Stomach (tissue), 9 donors: ENCODE results near the gene PFKFB1. TPM values are rescaled to one million over a fixed set of nuclear protein-coding genes. Genes with fewer than 3 reads are reported as not detected.

Experiments used
- DNase-seq, 2 donors: peaks; one replicate each; pipeline versions ENCODE4 v3.0.0 to v3.0.0-alpha.2; 2013 to 2019
- H3K27ac ChIP-seq, 5 donors: fragments of 200-600 bp in 4 of 5; sonication (generic) in 4 of 5; one replicate each; pipeline ENCODE4 v1.5.1; 2013 to 2019; ENCODE audit warnings: mild to moderate bottlenecking in 1 of 5, moderate library complexity in 1 of 5
- H3K27me3 ChIP-seq, 3 donors: fragments of 200-600 bp; sonication (generic); one replicate each; pipeline ENCODE4 v1.5.1; 2017 to 2019; ENCODE audit warnings: mixed run types in 1 of 3
- H3K36me3 ChIP-seq, 4 donors: fragments of 200-600 bp; sonication (generic); 1 replicate in 3 of 4; 2 replicates in 1 of 4; pipeline ENCODE4 v1.5.1; 2016 to 2019
- H3K4me1 ChIP-seq, 4 donors: fragments of 200-600 bp; sonication (generic); one replicate each; pipeline ENCODE4 v1.5.1; 2016 to 2019
- H3K4me3 ChIP-seq, 4 donors: fragments of 200-600 bp; sonication (generic) in 3 of 4; one replicate each; pipeline ENCODE4 v1.5.1; 2016 to 2019; ENCODE audit warnings: mild to moderate bottlenecking in 1 of 4
- H3K9me3 ChIP-seq, 4 donors: fragments of 200-600 bp; sonication (generic); one replicate each; pipeline ENCODE4 v1.5.1; 2016 to 2019
- EP300 ChIP-seq: sonication (generic); formaldehyde crosslinking; IDR thresholded peaks from one replicate; pipeline ENCODE4 v1.6.1; 2017; ENCODE audit warnings: antibody characterized with exemption
- POLR2A ChIP-seq, 4 donors: fragments of 450-650 bp; IDR thresholded peaks; one replicate each; pipeline ENCODE4 v1.6.1; 2016; ENCODE audit warnings: antibody characterized with exemption in 4 of 4, control low read depth in 2 of 4, mild to moderate bottlenecking in 1 of 4, moderate library complexity in 1 of 4
- POLR2AphosphoS5 ChIP-seq, 3 donors: sonication (generic); formaldehyde crosslinking; IDR thresholded peaks; one replicate each; pipeline ENCODE4 v1.6.1; 2016; ENCODE audit warnings: antibody characterized with exemption in 3 of 3
- WGBS, 5 donors: extraction: QIAGEN DNeasy Blood & Tissue Kit in 3 of 5; methylation state at CpG; one replicate each; pipeline versions ENCODE4 v1.1.5 to v1.1.7; 2013 to 2018; 5-methylcytosine and 5-hydroxymethylcytosine counted together
- intact Hi-C: fragments of 100-400 bp; cut with DNase I; formaldehyde crosslinking; loops from one replicate; pipeline ENCODE4 v1.15.1; 2023; ENCODE audit warnings: low total_unique reads
- polyA plus RNA-seq, 3 donors: library from polyadenylated mRNA; stranded (reverse); fragments of 200-250 nt; gene quantifications; one replicate each; pipeline ENCODE4 v1.2.3, GENCODE V29; 2013
- total RNA-seq, 5 donors: library from RNA; depleted of rRNA; stranded (reverse); fragments of >200 nt; gene quantifications; one replicate each; pipeline versions ENCODE4 v1.1.0 to v1.2.3, GENCODE V29; 2014 to 2016
- TF ChIP-seq, protein P1 (sequence below), 7 experiments: fragments of 450-650 bp in 4 of 7; fragments of 200-600 bp in 3 of 7; sonication (generic) in 3 of 7; IDR thresholded peaks; one replicate each; pipeline ENCODE4 v1.5.1; 2016 to 2019; ENCODE audit warnings: antibody characterized with exemption in 7 of 7, control low read depth in 2 of 7, mild to moderate bottlenecking in 1 of 7
- donor health status: healthy with polysubstance abuse.
- donor health status: Bipolar disorder and iron deficiency.
- donor health status: healthy.

Gene PFKFB1
- total and polyA plus RNA-seq, 8 donors = 0.25 to 2.0 (median 0.57) TPM; not detected in 4

DNA sequence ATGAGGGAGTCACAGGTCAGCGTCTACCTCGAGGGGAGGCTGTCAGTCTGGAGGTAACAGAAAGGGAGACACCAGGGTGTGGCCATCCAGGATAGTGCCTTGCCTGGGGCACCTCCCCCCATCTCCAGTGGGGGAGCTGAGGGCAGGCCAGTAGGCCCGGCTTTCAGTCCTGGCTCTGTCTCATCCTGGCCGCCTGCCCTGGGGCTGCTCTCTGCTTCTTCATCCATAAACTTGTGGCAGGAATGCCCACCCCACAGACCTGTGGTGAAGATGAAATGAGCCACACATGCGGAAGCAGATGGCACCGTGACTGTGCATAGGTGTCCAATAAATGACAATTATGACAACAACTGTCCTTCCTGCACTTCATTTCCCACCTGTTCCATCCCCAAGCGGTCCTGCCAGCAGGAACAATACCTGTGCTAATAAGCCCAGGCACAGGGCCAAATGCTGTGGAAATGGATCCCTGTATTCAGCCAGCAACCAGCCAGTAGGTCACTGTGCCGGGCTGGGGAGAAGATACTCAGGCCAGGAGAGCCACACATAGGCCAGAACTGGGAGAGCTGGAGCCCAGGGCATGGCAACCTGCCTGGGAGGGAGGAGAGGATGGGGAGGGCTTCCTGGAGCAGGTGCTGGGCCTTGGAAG lies 43.1 kb downstream of the PFKFB1 start:
- Histone ChIP-seq H3K27ac (no peak overlapping the region), H3K4me3 (no peak overlapping the region), H3K4me1 (no peaks in the 10 kb centered on the region), H3K36me3 (no peaks in the 10 kb centered on the region), H3K9me3 (no peaks in the 10 kb centered on the region), H3K27me3 (no peaks in the 10 kb centered on the region)
- no peak for DNase-seq
- intact Hi-C loops = no loop called here
- TF ChIP-seq POLR2AphosphoS5 (IDR thresholded peaks at IDR 0.05) (no peak), EP300 (no peak)
- WGBS, 5 donors = 53 to 75% (median 70%) methylated on average over 2 to 8 of the region's 8 CpGs

DNA sequence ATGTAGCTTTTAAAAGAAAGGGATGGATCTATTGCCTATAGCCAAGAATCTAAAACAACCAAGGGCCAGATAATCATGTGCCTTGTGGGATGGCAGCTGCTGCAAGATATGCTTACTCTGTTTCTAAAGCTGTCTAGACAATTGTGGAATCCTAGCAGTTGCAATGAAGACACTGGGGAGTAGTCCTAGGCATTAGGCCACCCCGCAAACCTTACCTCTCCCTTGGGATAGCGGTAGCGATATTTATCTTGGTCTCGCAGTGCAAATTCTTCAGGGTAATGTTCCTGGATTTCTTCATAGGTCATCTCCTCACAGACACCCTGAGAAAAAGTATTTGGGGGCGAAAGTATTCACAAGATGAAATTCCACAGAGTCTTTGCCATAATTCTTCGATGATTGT lies 48.8 kb downstream of the PFKFB1 start:
- no peaks in the 10 kb centered on the region for H3K4me1 ChIP-seq
- H3K36me3 ChIP-seq = no peaks in the 10 kb centered on the region
- 84 to 95% (median 90%) methylated on average over 5 to 6 of the region's 6 CpGs for WGBS, 5 donors
- no peak overlapping the region for H3K4me3 ChIP-seq
- no peak overlapping the region for H3K27ac ChIP-seq
- intact Hi-C loops = no loop called here
- DNase-seq = no peak
- no peak for TF ChIP-seq POLR2A (IDR thresholded peaks at IDR 0.05)
- TF ChIP-seq, protein P1, sequence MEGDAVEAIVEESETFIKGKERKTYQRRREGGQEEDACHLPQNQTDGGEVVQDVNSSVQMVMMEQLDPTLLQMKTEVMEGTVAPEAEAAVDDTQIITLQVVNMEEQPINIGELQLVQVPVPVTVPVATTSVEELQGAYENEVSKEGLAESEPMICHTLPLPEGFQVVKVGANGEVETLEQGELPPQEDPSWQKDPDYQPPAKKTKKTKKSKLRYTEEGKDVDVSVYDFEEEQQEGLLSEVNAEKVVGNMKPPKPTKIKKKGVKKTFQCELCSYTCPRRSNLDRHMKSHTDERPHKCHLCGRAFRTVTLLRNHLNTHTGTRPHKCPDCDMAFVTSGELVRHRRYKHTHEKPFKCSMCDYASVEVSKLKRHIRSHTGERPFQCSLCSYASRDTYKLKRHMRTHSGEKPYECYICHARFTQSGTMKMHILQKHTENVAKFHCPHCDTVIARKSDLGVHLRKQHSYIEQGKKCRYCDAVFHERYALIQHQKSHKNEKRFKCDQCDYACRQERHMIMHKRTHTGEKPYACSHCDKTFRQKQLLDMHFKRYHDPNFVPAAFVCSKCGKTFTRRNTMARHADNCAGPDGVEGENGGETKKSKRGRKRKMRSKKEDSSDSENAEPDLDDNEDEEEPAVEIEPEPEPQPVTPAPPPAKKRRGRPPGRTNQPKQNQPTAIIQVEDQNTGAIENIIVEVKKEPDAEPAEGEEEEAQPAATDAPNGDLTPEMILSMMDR (IDR thresholded peaks at IDR 0.05) = no peak
- no peak for TF ChIP-seq POLR2AphosphoS5 (IDR thresholded peaks at IDR 0.05)
- TF ChIP-seq EP300 = no peak
- no peaks in the 10 kb centered on the region for H3K27me3 ChIP-seq
- H3K9me3 ChIP-seq = peaks cover 0 to 11% (median 0%) of the 10 kb centered on the region in 4 donors

DNA sequence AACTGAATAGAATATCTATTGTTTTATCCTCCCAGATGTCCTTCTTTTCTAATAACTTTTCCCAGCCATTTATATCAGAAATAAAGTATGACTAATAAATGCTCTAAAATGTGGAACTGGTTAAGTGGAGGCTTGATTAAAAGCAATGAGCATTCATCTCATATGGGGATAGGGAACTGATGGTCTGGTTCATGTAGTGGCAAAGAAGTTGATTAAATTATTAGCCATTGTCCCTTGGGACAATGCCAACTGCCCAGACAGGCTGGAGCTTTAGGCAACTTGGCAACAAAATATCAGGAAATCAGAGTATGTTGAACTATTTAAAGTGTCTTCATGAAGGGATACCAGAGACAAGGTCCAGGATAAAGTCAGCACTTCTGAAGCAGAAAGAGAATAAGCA lies 49.2 kb downstream of the PFKFB1 start:
- H3K36me3 ChIP-seq = no peaks in the 10 kb centered on the region
- TF ChIP-seq POLR2A (IDR thresholded peaks at IDR 0.05) = no peak
- TF ChIP-seq POLR2AphosphoS5 (IDR thresholded peaks at IDR 0.05) = no peak
- TF ChIP-seq EP300 = no peak
- TF ChIP-seq, protein P1 (IDR thresholded peaks at IDR 0.05) = no peak
- peaks cover 0 to 11% (median 0%) of the 10 kb centered on the region in 4 donors for H3K9me3 ChIP-seq
- no peak for DNase-seq
- H3K27me3 ChIP-seq = no peaks in the 10 kb centered on the region
- no peak overlapping the region for H3K4me3 ChIP-seq
- intact Hi-C loops = no loop called here
- no peaks in the 10 kb centered on the region for H3K4me1 ChIP-seq
- H3K27ac ChIP-seq = no peak overlapping the region

DNA sequence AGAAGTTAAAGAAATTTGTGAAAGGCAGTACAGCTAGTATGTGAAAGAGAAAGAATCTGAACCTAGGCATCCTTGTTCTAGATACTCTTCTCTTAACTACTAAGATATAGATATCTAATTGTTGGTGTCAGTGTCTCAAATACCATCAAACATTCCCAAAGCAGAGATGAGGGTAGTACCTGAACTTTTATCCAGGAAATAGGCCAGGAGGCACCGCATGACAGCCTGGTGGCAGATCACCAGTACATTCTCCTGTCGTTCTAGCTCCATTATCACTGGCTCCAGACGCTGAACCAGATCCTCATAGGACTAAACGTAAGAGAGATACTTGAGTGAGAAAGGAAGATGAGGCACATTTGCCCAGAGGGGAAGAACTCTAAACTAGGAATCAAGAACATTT lies 56.6 kb downstream of the PFKFB1 start:
- peaks cover 0 to 6% (median 0%) of the 10 kb centered on the region in 3 donors for H3K27me3 ChIP-seq

More for the DNA sequence above, 56.6 kb downstream of the PFKFB1 start:
- Histone ChIP-seq H3K4me3 (no peak overlapping the region), H3K9me3 (peaks cover 0 to 9% (median 0%) of the 10 kb centered on the region in 4 donors), H3K36me3 (no peaks in the 10 kb centered on the region), H3K27ac (no peak overlapping the region), H3K4me1 (no peaks in the 10 kb centered on the region)
- intact Hi-C loops = no loop called here
- DNase-seq = no peak
- WGBS, 5 donors = 64 to 95% (median 90%) methylated on average over 4 of the region's 4 CpGs
- no peak for TF ChIP-seq POLR2A (IDR thresholded peaks at IDR 0.05)
- TF ChIP-seq, protein P1 (IDR thresholded peaks at IDR 0.05) = no peak
- TF ChIP-seq POLR2AphosphoS5 (IDR thresholded peaks at IDR 0.05) = no peak
- no peak for TF ChIP-seq EP300
